ENCODE measurements around the gene RPAP3. TPM values are rescaled to one million over a fixed set of nuclear protein-coding genes. Genes with fewer than 3 reads are reported as not detected.
A peak's percentile ranks its signal among the peaks of the same experiment; 100 is the strongest.
"Not testable (repeated sequence)": the region's sequence is repeated elsewhere in the genome, so short reads cannot be mapped to it uniquely, and the experiment has no call there.

Gene RPAP3
- polyA plus RNA-seq, 3 donors, result 9.6 to 20.6 (median 19.0) TPM

GRCh38 chr12:47636908-47637780, 68.7 kb downstream of the RPAP3 start:
- no peaks in the 10 kb centered on the region for H3K27me3 ChIP-seq (ENCODE audit: control insufficient read depth in 2 of 2, insufficient read depth in 2 of 2, low read length in 2 of 2)
- H3K9me3 ChIP-seq (replicated peaks in 1 of 2; ENCODE audit: control insufficient read depth in 1 of 2, insufficient read depth in 1 of 2, low read length in 2 of 2), result peaks cover 0 to 8% of the 10 kb centered on the region in 2 donors
- no peak overlapping the region for H3K4me2 ChIP-seq (replicated peaks; ENCODE audit: extremely low read depth, low read length, poor library complexity, severe bottlenecking)
- intact Hi-C loops (cut with micrococcal nuclease), result no loop called here
- H3K4me1 ChIP-seq (ENCODE audit: control insufficient read depth in 1 of 2, insufficient read depth in 2 of 2, low read length in 2 of 2), result no peaks in the 10 kb centered on the region
- H3K4me1 Mint-ChIP-seq, result peaks cover 2% of the 10 kb centered on the region
- H3K36me3 ChIP-seq (replicated peaks in 1 of 2; ENCODE audit: control insufficient read depth in 1 of 2, insufficient read depth in 2 of 2, low read length in 2 of 2), result no peaks in the 10 kb centered on the region
- no peak overlapping the region for H3K9ac ChIP-seq (ENCODE audit: insufficient read depth, low read length, poor library complexity, severe bottlenecking)
- WGBS (ENCODE audit: insufficient coverage), result 97% methylated on average over 6 of the region's 8 CpGs
- H3K27me3 Mint-ChIP-seq (ENCODE audit: low read depth in 3 of 3), result peaks cover 0 to 3% (median 2%) of the 10 kb centered on the region in 3 donors
- H2AFZ ChIP-seq (ENCODE audit: insufficient read depth, low read depth, low read length, poor library complexity, severe bottlenecking), result no peak overlapping the region
- peak; percentile 8 to 18 (median 17) for DNase-seq
- no peak overlapping the region for H3K27ac ChIP-seq (ENCODE audit: low read depth in 1 of 2, low read length in 2 of 2)
- TF ChIP-seq CTCF (IDR thresholded peaks at IDR 0.05), result peak; percentile 64
- no peaks in the 10 kb centered on the region for H3K79me2 ChIP-seq (ENCODE audit: insufficient read depth, low read length)
- no peak overlapping the region for H3K4me3 ChIP-seq (replicated peaks in 1 of 3; ENCODE audit: low read depth in 2 of 3, low read length in 3 of 3)
- H3K36me3 Mint-ChIP-seq, result peaks cover 7 to 21% of the 10 kb centered on the region in 2 donors
- no peak overlapping the region for H3K4me3 Mint-ChIP-seq
- H4K20me1 ChIP-seq (ENCODE audit: insufficient read depth, low read length), result no peaks in the 10 kb centered on the region
- H3K9me3 Mint-ChIP-seq, result peaks cover 13 to 40% (median 22%) of the 10 kb centered on the region in 7 donors
- peak overlapping the region in 1 of 7 donors; percentile 51 for H3K27ac Mint-ChIP-seq

- H4K20me1 ChIP-seq (ENCODE audit: insufficient read depth, low read length); H3K4me1 ChIP-seq (ENCODE audit: control insufficient read depth in 1 of 2, insufficient read depth in 2 of 2, low read length in 2 of 2); H3K27me3 ChIP-seq (ENCODE audit: control insufficient read depth in 2 of 2, insufficient read depth in 2 of 2, low read length in 2 of 2); H3K4me1 Mint-ChIP-seq; H3K4me3 ChIP-seq (replicated peaks in 1 of 3; ENCODE audit: low read depth in 2 of 3, low read length in 3 of 3); H3K27ac Mint-ChIP-seq; H3K27ac ChIP-seq (ENCODE audit: low read depth in 1 of 2, low read length in 2 of 2); H3K79me2 ChIP-seq (ENCODE audit: insufficient read depth, low read length); H3K4me2 ChIP-seq (replicated peaks; ENCODE audit: extremely low read depth, low read length, poor library complexity, severe bottlenecking); H3K27me3 Mint-ChIP-seq (ENCODE audit: low read depth in 3 of 3); H3K9me3 ChIP-seq (replicated peaks in 1 of 2; ENCODE audit: control insufficient read depth in 1 of 2, insufficient read depth in 1 of 2, low read length in 2 of 2); H3K9ac ChIP-seq (ENCODE audit: insufficient read depth, low read length, poor library complexity, severe bottlenecking); H3K36me3 ChIP-seq (replicated peaks in 1 of 2; ENCODE audit: control insufficient read depth in 1 of 2, insufficient read depth in 2 of 2, low read length in 2 of 2); H3K4me3 Mint-ChIP-seq; intact Hi-C loops (cut with micrococcal nuclease); H2AFZ ChIP-seq (ENCODE audit: insufficient read depth, low read depth, low read length, poor library complexity, severe bottlenecking); DNase-seq: not testable (repeated sequence)
- H3K36me3 Mint-ChIP-seq, result peaks cover 7 to 20% of the 10 kb centered on the region in 2 donors
- H3K9me3 Mint-ChIP-seq, result peaks cover 12 to 36% (median 17%) of the 10 kb centered on the region in 7 donors
These were observed 70.1 kb downstream of the RPAP3 start for GRCh38 chr12:47635770-47636169.
